Cardiac septum (tissue), 1 donor: Measurements from ENCODE around the gene SLC35D3. TPM values are rescaled to one million over a fixed set of nuclear protein-coding genes. Genes with fewer than 3 reads are reported as not detected.
"Not testable (repeated sequence)": the region's sequence is repeated elsewhere in the genome, so short reads cannot be mapped to it uniquely, and the experiment has no call there.

ENCODE experiments used
- DNase-seq: peaks from one replicate; pipeline ENCODE4 v3.0.0-alpha.2; 2020; ENCODE audit warnings: low spot score
- intact Hi-C: fragments of 100-400 bp; cut with DNase I; formaldehyde crosslinking; loops from one replicate; pipeline ENCODE4 v1.14.0; 2022
- long read RNA-seq: library from polyadenylated mRNA; unstranded; transcript quantifications from one replicate; pipeline ENCODE4 v2.0.0, GENCODE V29; 2021
- total RNA-seq: library from RNA; stranded (reverse); fragmentation: NEBNext Ultra II Directional; extraction: Animal tissue kit (Norgen Biotek cat#: 25700); gene quantifications from one replicate; pipeline ENCODE4 v1.2.1, GENCODE V29; 2021
- donor health status: DM: no; HTN: no; CAD: no.

Gene SLC35D3
- total RNA-seq, result not detected
- long read RNA-seq, result 0 reads

DNA sequence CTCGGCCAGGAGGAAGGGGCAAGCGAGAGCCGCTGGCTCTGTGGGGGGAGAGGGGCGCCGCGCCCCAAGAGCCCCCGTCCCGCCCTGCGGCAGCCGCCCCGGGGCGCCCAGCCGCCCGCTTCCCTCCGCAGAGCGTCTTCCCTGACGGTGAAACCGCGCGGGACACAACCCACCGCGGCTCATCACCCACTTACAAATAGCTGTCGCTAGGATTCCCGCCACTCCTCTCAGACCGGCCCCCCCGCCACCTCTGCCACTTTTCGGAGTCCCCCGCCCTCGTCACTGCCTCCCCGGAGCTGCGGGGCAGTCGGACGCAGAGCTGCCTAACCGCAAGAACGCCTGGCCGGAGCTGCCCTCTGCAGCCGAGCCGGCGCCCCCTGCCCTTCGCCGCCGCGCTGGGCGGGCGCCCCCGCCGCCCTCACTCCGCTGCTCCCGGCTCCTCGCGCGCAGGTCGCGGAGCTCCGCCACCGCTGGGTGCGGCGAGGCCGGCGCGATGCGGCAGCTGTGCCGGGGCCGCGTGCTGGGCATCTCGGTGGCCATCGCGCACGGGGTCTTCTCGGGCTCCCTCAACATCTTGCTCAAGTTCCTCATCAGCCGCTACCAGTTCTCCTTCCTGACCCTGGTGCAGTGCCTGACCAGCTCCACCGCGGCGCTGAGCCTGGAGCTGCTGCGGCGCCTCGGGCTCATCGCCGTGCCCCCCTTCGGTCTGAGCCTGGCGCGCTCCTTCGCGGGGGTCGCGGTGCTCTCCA lies at the start of gene SLC35D3:
Gene SLC35D3 (plus strand): TSS at position 366 of the 749 bp plus-strand sequence. CDS start 128 bp downstream, at position 494.
- no peak for DNase-seq
- intact Hi-C loops, result no loop called here

- DNase-seq, result no peak
- intact Hi-C loops, result no loop called here
Observed at GRCh38 chr6:136873748-136874147, 48.4 kb upstream of the SLC35D3 start.

DNA sequence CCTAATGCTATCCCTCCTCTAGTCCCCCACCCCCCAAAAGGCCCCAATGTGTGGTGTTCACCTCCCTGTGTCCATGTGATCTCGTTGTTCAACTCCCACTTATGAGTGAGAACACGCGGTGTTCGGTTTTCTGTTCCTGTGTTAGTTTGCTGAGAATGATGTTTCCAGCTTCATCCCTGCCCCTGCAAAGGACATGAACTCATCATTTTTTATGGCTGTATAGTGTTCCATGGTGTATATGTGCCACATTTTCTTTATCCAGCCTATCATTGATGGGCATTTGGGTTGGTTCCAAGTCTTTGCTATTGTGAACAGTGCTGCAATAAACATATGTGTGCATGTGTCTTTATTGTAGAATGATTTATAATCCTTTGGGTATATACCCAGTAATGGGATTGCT lies 45.6 kb upstream of the SLC35D3 start:
- DNase-seq, intact Hi-C loops: not testable (repeated sequence)

GRCh38 chr6:136880748-136881460 lies 41.2 kb upstream of the SLC35D3 start:
- intact Hi-C loops, result no loop called here
- DNase-seq, result no peak

GRCh38 chr6:136886091-136886490 lies 36.0 kb upstream of the SLC35D3 start:
- intact Hi-C loops, result no loop called here
- no peak for DNase-seq

- no peak for DNase-seq
Observed at GRCh38 chr6:136887953-136888352, 34.1 kb upstream of the SLC35D3 start.

DNA sequence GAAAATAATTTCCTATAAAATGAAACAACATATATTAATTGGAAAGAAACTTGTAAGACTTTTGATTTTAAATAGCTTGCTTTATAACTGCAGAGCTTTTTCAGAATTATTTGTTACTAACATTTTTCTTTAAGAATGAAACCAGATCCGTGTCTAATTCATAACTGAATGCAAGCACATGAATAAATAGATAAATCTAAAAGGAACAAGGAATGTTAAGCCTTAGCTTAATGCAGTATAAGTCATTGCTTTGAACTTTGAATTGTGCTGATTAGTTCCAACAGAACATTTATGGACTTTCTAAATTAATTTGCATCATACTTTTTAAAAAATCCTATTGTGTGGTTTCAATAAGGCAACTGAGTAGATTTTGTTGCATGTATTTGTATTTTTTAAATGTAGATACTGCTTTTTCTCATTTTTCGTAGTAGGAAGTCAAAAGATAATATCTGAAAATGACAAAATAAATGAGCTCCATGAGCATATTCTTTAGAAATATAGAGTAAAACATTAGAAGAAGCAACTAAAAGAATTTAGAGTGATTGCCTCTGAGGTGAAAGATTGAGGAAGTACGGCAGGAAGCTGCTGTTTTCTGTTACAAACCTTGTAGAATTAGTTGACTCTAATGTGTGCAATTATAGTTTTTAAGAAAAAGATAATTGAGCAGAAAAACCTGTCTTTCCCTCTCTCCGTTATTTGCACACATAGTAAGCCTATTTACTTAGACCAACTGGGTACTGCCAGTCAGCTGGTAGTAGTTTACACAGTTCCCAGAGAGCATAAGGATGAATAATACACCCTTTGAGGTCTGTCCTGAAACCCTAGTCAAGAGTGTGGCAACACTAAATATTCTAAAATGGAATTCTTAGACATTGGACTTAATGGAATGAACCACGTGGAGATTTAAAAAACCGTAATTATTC lies 32.6 kb upstream of the SLC35D3 start:
- intact Hi-C loops, result no loop called here
- DNase-seq, result no peak

More at GRCh38 chr6:136887953-136888352, 34.1 kb upstream of the SLC35D3 start:
- intact Hi-C loops, result no loop called here

DNA sequence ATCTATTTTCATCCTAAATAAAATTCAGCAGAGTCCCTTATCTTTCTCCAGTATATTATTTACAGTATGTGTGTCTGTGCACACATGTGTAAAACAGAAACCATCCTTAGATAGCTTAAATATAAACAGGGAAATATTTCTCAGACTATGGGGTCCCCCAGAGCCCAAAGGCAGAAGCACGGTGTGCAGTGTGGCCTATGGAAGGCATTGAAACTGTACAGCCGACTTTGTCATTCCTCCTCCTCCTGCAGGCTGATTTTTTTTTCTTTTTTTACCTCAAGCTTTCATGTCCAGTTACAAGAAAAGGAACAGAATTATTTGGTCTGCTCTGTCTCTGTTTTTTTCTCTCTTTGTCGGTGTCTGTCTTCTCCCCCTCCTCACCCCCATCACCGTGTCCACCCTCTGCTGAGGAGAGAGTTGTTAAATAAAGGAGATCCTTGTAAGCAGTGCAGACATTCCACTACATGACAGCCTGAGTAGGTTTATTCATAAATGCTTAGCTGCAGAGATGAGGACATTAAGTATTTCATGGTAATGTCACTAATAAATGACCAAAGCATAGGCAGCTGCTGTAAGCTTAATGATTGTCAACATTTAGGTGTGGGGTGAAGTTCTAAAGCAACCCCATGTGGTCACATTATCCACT lies 31.8 kb upstream of the SLC35D3 start:
- intact Hi-C loops, result no loop called here
- no peak for DNase-seq

DNA sequence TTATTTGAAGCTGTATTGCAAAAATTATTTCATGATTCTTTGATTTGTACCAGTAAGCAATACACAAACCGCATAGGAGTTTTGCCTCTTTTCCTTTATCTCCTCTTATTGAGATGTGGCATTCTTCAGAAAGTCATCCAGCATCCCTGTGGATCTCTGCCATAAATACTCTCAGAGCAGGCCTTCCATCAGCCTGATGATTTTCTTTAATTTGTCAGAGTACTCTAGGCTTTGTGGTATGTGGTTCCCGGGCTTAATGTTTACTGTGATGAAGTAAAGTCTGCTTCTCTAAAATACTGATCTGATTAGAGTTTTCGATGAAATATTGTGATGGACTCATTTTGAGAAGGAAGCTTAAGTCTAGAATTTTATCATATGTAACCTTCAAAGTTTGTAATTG lies 31.1 kb upstream of the SLC35D3 start:
- DNase-seq, result no peak
- intact Hi-C loops, result no loop called here

GRCh38 chr6:136893187-136893586 lies 28.9 kb upstream of the SLC35D3 start:
- DNase-seq, result no peak
- intact Hi-C loops, result no loop called here

GRCh38 chr6:136895901-136896300 lies 26.2 kb upstream of the SLC35D3 start:
- intact Hi-C loops, result no loop called here

DNA sequence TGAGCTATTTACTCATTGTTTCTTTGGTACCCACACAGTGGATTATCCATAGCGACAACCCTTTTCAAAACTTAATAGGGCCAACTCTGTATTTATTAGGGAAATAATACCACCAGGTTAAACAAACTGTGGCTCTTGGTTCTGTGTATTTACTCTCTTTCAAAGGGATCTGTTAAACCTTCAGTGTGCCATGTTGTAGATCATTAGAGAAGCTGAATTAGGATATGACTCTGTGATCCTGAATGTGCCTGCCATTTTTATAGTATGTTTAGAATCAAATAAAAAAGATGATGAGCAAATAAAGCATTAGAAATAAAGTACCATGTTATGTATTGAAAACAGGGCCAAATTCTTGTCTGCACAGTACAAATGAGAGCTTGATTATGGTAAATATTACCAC lies 25.0 kb upstream of the SLC35D3 start:
- intact Hi-C loops, result no loop called here
- no peak for DNase-seq

More at GRCh38 chr6:136895901-136896300, 26.2 kb upstream of the SLC35D3 start:
- no peak for DNase-seq

DNA sequence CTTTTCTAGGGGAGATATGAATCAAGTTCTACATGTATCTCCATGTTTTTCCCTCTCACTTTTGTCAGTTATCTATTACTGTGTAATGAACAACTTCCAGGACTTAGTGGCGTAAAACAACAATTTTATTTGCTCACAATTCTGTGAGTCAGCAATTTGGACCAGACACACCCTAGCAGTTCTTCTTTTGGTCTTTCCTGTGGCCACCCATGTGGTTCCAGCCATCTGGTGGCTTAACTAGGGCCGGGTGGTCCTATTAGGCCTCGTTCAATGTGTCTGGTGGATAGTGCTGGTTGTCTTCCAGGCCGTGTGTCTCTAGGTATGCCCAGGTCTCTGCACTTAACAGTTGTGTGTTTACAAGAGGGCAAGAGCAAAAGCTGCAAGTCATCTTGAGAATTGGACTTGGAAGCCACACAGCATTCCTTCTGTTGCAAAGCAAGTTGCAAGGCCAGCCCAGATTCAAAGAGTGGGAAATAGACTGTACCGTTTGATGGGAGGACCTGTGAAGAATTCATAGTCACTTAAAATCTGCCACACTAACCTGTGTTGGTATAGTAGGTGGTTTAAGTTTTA lies 20.8 kb upstream of the SLC35D3 start:
- DNase-seq, result no peak
- intact Hi-C loops, result no loop called here

GRCh38 chr6:136904477-136904876 lies 17.6 kb upstream of the SLC35D3 start:
- DNase-seq, intact Hi-C loops: not testable (repeated sequence)

GRCh38 chr6:136914947-136915346 lies 7.2 kb upstream of the SLC35D3 start:
- intact Hi-C loops, result no loop called here

DNA sequence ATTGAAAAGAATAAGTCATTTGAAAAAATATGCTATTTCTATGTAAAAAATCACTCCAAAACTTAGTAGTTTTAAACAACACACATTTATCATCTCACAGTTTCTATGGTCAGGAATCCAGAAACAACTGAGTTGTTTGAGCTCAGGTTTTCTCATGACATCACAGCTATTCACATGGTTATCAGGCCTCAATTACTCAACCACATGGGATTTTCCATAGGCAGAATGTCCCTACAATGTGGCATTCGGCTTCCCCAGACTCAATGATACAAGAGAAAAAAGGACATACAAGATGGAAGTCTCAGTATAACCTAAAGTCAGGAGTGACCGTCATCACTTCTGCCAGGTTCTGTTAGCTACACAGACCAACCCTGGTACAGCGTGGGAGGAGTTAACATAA lies 3.4 kb upstream of the SLC35D3 start:
- intact Hi-C loops, result no loop called here

More at GRCh38 chr6:136914947-136915346, 7.2 kb upstream of the SLC35D3 start:
- no peak for DNase-seq

GRCh38 chr6:136920216-136920615 lies 1.9 kb upstream of the SLC35D3 start:
- intact Hi-C loops, result no loop called here
- no peak for DNase-seq

More for the DNA sequence above, 3.4 kb upstream of the SLC35D3 start:
- no peak for DNase-seq

- no peak for DNase-seq
- intact Hi-C loops, result no loop called here
Observed at GRCh38 chr6:136920671-136921380, 1.3 kb upstream of the SLC35D3 start.
